Measurements from ENCODE around the gene LRP6. TPM values are rescaled to one million over a fixed set of nuclear protein-coding genes. Genes with fewer than 3 reads are reported as not detected.
"Not testable (repeated sequence)": the region's sequence is repeated elsewhere in the genome, so short reads cannot be mapped to it uniquely, and the experiment has no call there.

LRP6 gene
- total and polyA plus RNA-seq, 10 of the 15 experiments (the other 5 are each of a cell fraction or from before 2014, with no cell fraction given): 1.5 to 14.9 (median 6.1) TPM

- TF ChIP-seq TARDBP (IDR thresholded peaks at IDR 0.05; ENCODE audit: borderline replicate concordance) (no peak), KDM1A (IDR thresholded peaks at IDR 0.05; ENCODE audit: borderline replicate concordance) (no peak), CBFB (IDR thresholded peaks at IDR 0.05; ENCODE audit: low read depth) (no peak), SKIL (IDR thresholded peaks at IDR 0.05; ENCODE audit: low read depth, poor library complexity, severe bottlenecking) (no peak), IKZF1 (conservative IDR thresholded peaks at IDR 0.05) (no peak), ZNF217 (IDR thresholded peaks at IDR 0.05) (no peak), CHD4 (IDR thresholded peaks at IDR 0.05) (no peak), NR2C1 (IDR thresholded peaks at IDR 0.05) (no peak), ZNF207 (IDR thresholded peaks at IDR 0.05; ENCODE audit: borderline replicate concordance) (no peak), KLF5 (IDR thresholded peaks at IDR 0.05; ENCODE audit: partially characterized antibody) (no peak), JUNB (IDR thresholded peaks at IDR 0.05) (no peak), GABPA (IDR thresholded peaks at IDR 0.05; ENCODE audit: low read depth) (no peak), KAT2A (conservative IDR thresholded peaks at IDR 0.05; ENCODE audit: control insufficient read depth, low read depth, low read length) (no peak), EGR1 (IDR thresholded peaks at IDR 0.05; ENCODE audit: borderline replicate concordance in 1 of 2, low read depth in 2 of 2, low read length in 2 of 2) (no peak)
Measured at GRCh38 chr12:12315838-12316237, 49.0 kb upstream of the LRP6 start (continued).

GRCh38 chr12:12310695-12311094, 43.9 kb upstream of the LRP6 start:
- H3K4me2 ChIP-seq (ENCODE audit: control insufficient read depth, insufficient read depth); H3K4me1 ChIP-seq (ENCODE audit: control insufficient read depth, insufficient read depth, low read length); FAIRE-seq; H3K79me2 ChIP-seq (ENCODE audit: control insufficient read depth, insufficient read depth, low read length); H3K9ac ChIP-seq (ENCODE audit: control insufficient read depth, insufficient read depth, low read length); in situ Hi-C loops (cut with MboI); DNase-seq (ENCODE audit: low read depth, low spot score); H3K27ac ChIP-seq (ENCODE audit: control insufficient read depth, insufficient read depth); H3K9me3 ChIP-seq (replicated peaks; ENCODE audit: control insufficient read depth, insufficient read depth, low read length); H2AFZ ChIP-seq (ENCODE audit: control insufficient read depth, low read depth, low read length); ATAC-seq; H3K27me3 ChIP-seq (replicated peaks in 1 of 2; ENCODE audit: control insufficient read depth in 2 of 2, insufficient read depth in 2 of 2, low read length in 1 of 2); H3K36me3 ChIP-seq (ENCODE audit: control insufficient read depth in 2 of 2, insufficient read depth in 2 of 2, low read length in 1 of 2); SMC1A ChIA-PET (ENCODE audit: uncharacterized antibody, unreplicated experiment); H3K4me3 ChIP-seq; intact Hi-C loops (cut with micrococcal nuclease; ENCODE audit: unreplicated experiment); BruUV-seq (replicated peaks); H4K20me1 ChIP-seq (ENCODE audit: control insufficient read depth, insufficient read depth): not testable (repeated sequence)
- RAD21 ChIA-PET (ENCODE audit: unreplicated experiment): interaction anchor here (0.9 to 1.3 kb wide), 2 partner anchors 23 to 228 kb away, joined by 3 read pairs; no protein-coding TSS in a partner anchor
- WGBS (ENCODE audit: insufficient coverage, insufficient replicate concordance, low lambda C conversion rate, missing lambda C conversion rate): 68% methylated on average over 10 of the region's 10 CpGs
- CTCF ChIA-PET: interaction anchor here (1.0 kb wide), 1 partner anchor 16 kb away, joined by 3 read pairs; no protein-coding TSS in a partner anchor
- POLR2A ChIA-PET: interaction anchor here (0.6 kb wide), 1 partner anchor 27 kb away, joined by 4 read pairs; no protein-coding TSS in a partner anchor

Measured in GM12878 (cell line).